Measurements from ENCODE around the gene SNRPD3.

The SNRPD3 gene

GRCh38 chr22:24513378-24514240 lies 42.2 kb upstream of the SNRPD3 start:
- DNase-seq (ENCODE audit: low spot score): no peak
- in situ Hi-C loops (cut with MboI; ENCODE audit: low sequenced_read_pairs, unreplicated experiment): no loop called here
- TF ChIP-seq CTCF (IDR thresholded peaks at IDR 0.05; ENCODE audit: borderline replicate concordance, control extremely low read depth, extremely low read depth, insufficient read depth, missing control alignments): no peak

GRCh38 chr22:24514241-24515026 lies 41.4 kb upstream of the SNRPD3 start:
- peak; percentile 61 for DNase-seq (ENCODE audit: low spot score)
- no peak for TF ChIP-seq CTCF (IDR thresholded peaks at IDR 0.05; ENCODE audit: borderline replicate concordance, control extremely low read depth, extremely low read depth, insufficient read depth, missing control alignments)
- in situ Hi-C loops (cut with MboI; ENCODE audit: low sequenced_read_pairs, unreplicated experiment): no loop called here

GRCh38 chr22:24515027-24515338 lies 40.8 kb upstream of the SNRPD3 start:
- TF ChIP-seq CTCF (IDR thresholded peaks at IDR 0.05; ENCODE audit: borderline replicate concordance, control extremely low read depth, extremely low read depth, insufficient read depth, missing control alignments): no peak
- in situ Hi-C loops (cut with MboI; ENCODE audit: low sequenced_read_pairs, unreplicated experiment): no loop called here
- DNase-seq (ENCODE audit: low spot score): no peak

GRCh38 chr22:24516301-24516737 lies 39.5 kb upstream of the SNRPD3 start:
- in situ Hi-C loops (cut with MboI; ENCODE audit: low sequenced_read_pairs, unreplicated experiment): no loop called here
- TF ChIP-seq CTCF (IDR thresholded peaks at IDR 0.05; ENCODE audit: borderline replicate concordance, control extremely low read depth, extremely low read depth, insufficient read depth, missing control alignments): no peak
- DNase-seq (ENCODE audit: low spot score): peak; percentile 65

GRCh38 chr22:24517446-24517845 lies 38.4 kb upstream of the SNRPD3 start:
- in situ Hi-C loops (cut with MboI; ENCODE audit: low sequenced_read_pairs, unreplicated experiment): no loop called here
- TF ChIP-seq CTCF (IDR thresholded peaks at IDR 0.05; ENCODE audit: borderline replicate concordance, control extremely low read depth, extremely low read depth, insufficient read depth, missing control alignments): no peak
- DNase-seq (ENCODE audit: low spot score): no peak

- TF ChIP-seq CTCF (IDR thresholded peaks at IDR 0.05; ENCODE audit: borderline replicate concordance, control extremely low read depth, extremely low read depth, insufficient read depth, missing control alignments): no peak
- in situ Hi-C loops (cut with MboI; ENCODE audit: low sequenced_read_pairs, unreplicated experiment): no loop called here
- no peak for DNase-seq (ENCODE audit: low spot score)
These were observed 37.6 kb upstream of the SNRPD3 start for GRCh38 chr22:24518228-24518627.
